ENCODE measurements around the gene LRRC4B.

LRRC4B gene

GRCh38 chr19:50518091-50519005 lies 49.9 kb downstream of the LRRC4B start:
- no peak for DNase-seq

GRCh38 chr19:50517704-50518075 lies 50.5 kb downstream of the LRRC4B start:
- DNase-seq = no peak

GRCh38 chr19:50516964-50517703 lies 51.1 kb downstream of the LRRC4B start:
- no peak for DNase-seq

GRCh38 chr19:50516456-50516855 lies 51.8 kb downstream of the LRRC4B start:
- no peak for DNase-seq

- DNase-seq = no peak
Observed at GRCh38 chr19:50515168-50515561, 53.1 kb downstream of the LRRC4B start.

GRCh38 chr19:50514346-50515167 lies 53.7 kb downstream of the LRRC4B start:
- peak; percentile 81 for DNase-seq

GRCh38 chr19:50513746-50514345 lies 54.4 kb downstream of the LRRC4B start, which contains the start of gene ASPDH:
ASPDH (minus strand) TSS chr19:50513913; CDS start chr19:50513823, 90 bp downstream.
- DNase-seq = no peak

GRCh38 chr19:50512999-50513745 lies 55.1 kb downstream of the LRRC4B start:
- DNase-seq = no peak

- DNase-seq = no peak
Observed at GRCh38 chr19:50512112-50512998, 55.9 kb downstream of the LRRC4B start.

- peak; percentile 98 for DNase-seq
Observed at GRCh38 chr19:50511069-50511822, 57.0 kb downstream of the LRRC4B start, which contains the start of gene JOSD2. JOSD2 (minus strand) TSS chr19:50511191; CDS start chr19:50510431, 760 bp downstream.

GRCh38 chr19:50510700-50511068 lies 57.6 kb downstream of the LRRC4B start:
- peak; percentile 93 for DNase-seq

GRCh38 chr19:50510121-50510670 lies 58.0 kb downstream of the LRRC4B start:
- DNase-seq = no peak

- DNase-seq = no peak
Observed at GRCh38 chr19:50509366-50509765, 58.9 kb downstream of the LRRC4B start.

GRCh38 chr19:50508843-50509190 lies 59.4 kb downstream of the LRRC4B start:
- no peak for DNase-seq

GRCh38 chr19:50507376-50507775 lies 60.9 kb downstream of the LRRC4B start:
- DNase-seq = no peak

- no peak for DNase-seq
Observed at GRCh38 chr19:50506700-50507099, 61.5 kb downstream of the LRRC4B start.

GRCh38 chr19:50505856-50506611 lies 62.2 kb downstream of the LRRC4B start:
- DNase-seq = no peak

- DNase-seq = no peak
Observed at GRCh38 chr19:50501568-50502475, 66.4 kb downstream of the LRRC4B start.
